Mesothelial cell of epicardium (in vitro differentiated cells): ENCODE data around the gene TMEM132C. TPM values are rescaled to one million over a fixed set of nuclear protein-coding genes. Genes with fewer than 3 reads are reported as not detected.
"Not testable (repeated sequence)": the region's sequence is repeated elsewhere in the genome, so short reads cannot be mapped to it uniquely, and the experiment has no call there.

Experiments
- DNase-seq, 2 experiments: peaks; one replicate each; pipeline ENCODE4 v3.0.0; 2021; ENCODE audit warnings: low spot score in 2 of 2; ENCODE audit not compliant: unreplicated experiment in 2 of 2
- H3K27ac Mint-ChIP-seq: 2 replicates; pipeline ENCODE4 v1.8.0; 2021; ENCODE audit warnings: mixed read lengths
- H3K27me3 Mint-ChIP-seq: 2 replicates; pipeline ENCODE4 v1.8.0; 2021; ENCODE audit warnings: low read depth, mixed read lengths
- H3K36me3 Mint-ChIP-seq: 2 replicates; pipeline ENCODE4 v1.8.0; 2021; ENCODE audit warnings: mixed read lengths
- H3K4me1 Mint-ChIP-seq: 2 replicates; pipeline ENCODE4 v1.8.0; 2021; ENCODE audit warnings: mixed read lengths
- H3K4me3 Mint-ChIP-seq: 2 replicates; pipeline ENCODE4 v1.8.0; 2021; ENCODE audit warnings: mild to moderate bottlenecking, moderate library complexity, mixed read lengths
- H3K9me3 Mint-ChIP-seq: 2 replicates; pipeline ENCODE4 v1.8.0; 2021; ENCODE audit warnings: mixed read lengths
- CTCF ChIP-seq: fragments of 200-600 bp; sonication (generic); IDR thresholded peaks from one replicate; pipeline ENCODE4 v1.5.0; 2021; ENCODE audit warnings: antibody characterized with exemption; ENCODE audit not compliant: unreplicated experiment
- total RNA-seq: library from RNA; stranded (reverse); gene quantifications from 3 replicates; pipeline ENCODE4 v1.2.1, GENCODE V29; 2021

The TMEM132C gene
- total RNA-seq, 1 donor from 2014 or later = 25.5 TPM

GRCh38 chr12:128474916-128475315 is 207.9 kb downstream of the TMEM132C start:
- peaks cover 4% of the 10 kb centered on the region for H3K4me1 Mint-ChIP-seq
- no peaks in the 10 kb centered on the region for H3K36me3 Mint-ChIP-seq
- peaks cover 10% of the 10 kb centered on the region for H3K9me3 Mint-ChIP-seq

GRCh38 chr12:128476266-128476665 is 209.3 kb downstream of the TMEM132C start:
- Mint-ChIP-seq H3K27me3 (no peaks in the 10 kb centered on the region), H3K4me3 (no peak overlapping the region), H3K4me1 (peaks cover 4% of the 10 kb centered on the region), H3K27ac (peak overlapping the region; percentile 71), H3K9me3 (peaks cover 10% of the 10 kb centered on the region), H3K36me3 (no peaks in the 10 kb centered on the region)
- no peak for TF ChIP-seq CTCF
- DNase-seq = no peak

More at GRCh38 chr12:128474916-128475315, 207.9 kb downstream of the TMEM132C start:
- DNase-seq = no peak
- Mint-ChIP-seq H3K27ac (no peak overlapping the region), H3K4me3 (no peak overlapping the region), H3K27me3 (no peaks in the 10 kb centered on the region)
- no peak for TF ChIP-seq CTCF

GRCh38 chr12:128483526-128484255 is 216.7 kb downstream of the TMEM132C start:
- TF ChIP-seq CTCF = no peak
- Mint-ChIP-seq H3K4me1 (no peaks in the 10 kb centered on the region), H3K27ac (no peak overlapping the region), H3K27me3 (no peaks in the 10 kb centered on the region), H3K4me3 (no peak overlapping the region), H3K9me3 (no peaks in the 10 kb centered on the region), H3K36me3 (no peaks in the 10 kb centered on the region)
- no peak for DNase-seq

- H3K36me3 Mint-ChIP-seq, H3K4me3 Mint-ChIP-seq, H3K27me3 Mint-ChIP-seq, H3K27ac Mint-ChIP-seq, DNase-seq, H3K4me1 Mint-ChIP-seq: not testable (repeated sequence)
- H3K9me3 Mint-ChIP-seq = peaks cover 59% of the 10 kb centered on the region
Measured at GRCh38 chr12:128497376-128497775, 230.4 kb downstream of the TMEM132C start.

- no peaks in the 10 kb centered on the region for H3K27me3 Mint-ChIP-seq
- H3K4me1 Mint-ChIP-seq = no peaks in the 10 kb centered on the region
- H3K36me3 Mint-ChIP-seq = no peaks in the 10 kb centered on the region
- no peak for TF ChIP-seq CTCF
- H3K27ac Mint-ChIP-seq = no peak overlapping the region
- H3K4me3 Mint-ChIP-seq = no peak overlapping the region
- H3K9me3 Mint-ChIP-seq = peaks cover 41% of the 10 kb centered on the region
- no peak for DNase-seq
Measured at GRCh38 chr12:128507470-128507869, 240.5 kb downstream of the TMEM132C start.

- Mint-ChIP-seq H3K4me3 (no peak overlapping the region), H3K4me1 (no peaks in the 10 kb centered on the region), H3K27ac (no peak overlapping the region), H3K9me3 (peaks cover 28% of the 10 kb centered on the region), H3K27me3 (no peaks in the 10 kb centered on the region), H3K36me3 (no peaks in the 10 kb centered on the region)
- no peak for TF ChIP-seq CTCF
- DNase-seq = no peak
Measured at GRCh38 chr12:128509170-128509569, 242.2 kb downstream of the TMEM132C start.
